Urothelium cell line (cell line): ENCODE measurements around the gene MRPL24.

Experiments
- DNase-seq: peaks from one replicate; pipeline ENCODE4 v3.0.0; 2011; ENCODE audit warnings: low spot score, mixed read lengths
- FAIRE-seq: peaks from 2 replicates; lab custom pipeline; 2011; peaks lifted over from hg19 to GRCh38; lab: Jason Lieb, UNC

Gene MRPL24

GRCh38 chr1:156714830-156715229, 26.1 kb downstream of the MRPL24 start:
- DNase-seq = no peak
- FAIRE-seq = no peak

GRCh38 chr1:156712626-156713025, 28.3 kb downstream of the MRPL24 start:
- DNase-seq (no peak), FAIRE-seq (no peak)

DNA sequence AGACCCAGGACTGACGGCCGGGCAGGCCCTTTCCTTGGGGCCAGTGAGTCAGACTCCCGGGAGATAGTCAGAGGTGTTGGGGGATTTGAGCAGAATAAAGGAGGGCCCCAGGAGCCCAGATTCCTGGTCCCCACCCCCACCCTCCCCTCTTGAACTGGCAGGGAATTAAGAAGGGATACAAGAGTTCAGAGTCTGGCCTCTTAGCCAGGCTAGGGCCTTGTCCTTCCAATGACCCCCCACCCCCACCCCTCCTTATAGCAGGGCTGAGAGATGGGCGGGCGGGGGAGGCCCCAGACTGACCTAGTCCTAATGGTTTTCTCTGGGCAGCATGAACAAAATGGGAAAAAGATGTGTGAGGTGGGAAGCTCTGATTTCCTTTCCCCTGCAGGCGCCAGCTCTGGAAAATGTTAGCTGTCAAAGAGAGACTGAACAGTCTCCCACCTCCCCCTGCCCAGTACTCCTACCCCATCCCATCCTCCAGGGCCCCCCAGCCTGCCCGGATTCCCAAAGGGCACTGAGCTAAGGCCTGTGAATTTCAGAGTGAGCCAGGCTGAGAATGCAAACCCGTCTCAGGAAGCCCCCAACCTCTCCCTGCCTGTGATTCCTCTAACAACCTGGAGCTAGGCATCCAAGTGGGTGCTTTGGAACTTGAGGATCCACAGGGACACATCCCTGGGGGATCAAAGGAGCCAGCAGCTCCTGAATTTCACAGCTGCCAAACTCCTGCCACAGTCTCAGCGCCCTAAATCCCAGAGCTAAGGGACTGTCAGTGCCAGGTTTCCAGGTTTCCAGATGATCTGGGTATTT, 29.7 kb downstream of the MRPL24 start:
- DNase-seq = no peak
- no peak for FAIRE-seq

DNA sequence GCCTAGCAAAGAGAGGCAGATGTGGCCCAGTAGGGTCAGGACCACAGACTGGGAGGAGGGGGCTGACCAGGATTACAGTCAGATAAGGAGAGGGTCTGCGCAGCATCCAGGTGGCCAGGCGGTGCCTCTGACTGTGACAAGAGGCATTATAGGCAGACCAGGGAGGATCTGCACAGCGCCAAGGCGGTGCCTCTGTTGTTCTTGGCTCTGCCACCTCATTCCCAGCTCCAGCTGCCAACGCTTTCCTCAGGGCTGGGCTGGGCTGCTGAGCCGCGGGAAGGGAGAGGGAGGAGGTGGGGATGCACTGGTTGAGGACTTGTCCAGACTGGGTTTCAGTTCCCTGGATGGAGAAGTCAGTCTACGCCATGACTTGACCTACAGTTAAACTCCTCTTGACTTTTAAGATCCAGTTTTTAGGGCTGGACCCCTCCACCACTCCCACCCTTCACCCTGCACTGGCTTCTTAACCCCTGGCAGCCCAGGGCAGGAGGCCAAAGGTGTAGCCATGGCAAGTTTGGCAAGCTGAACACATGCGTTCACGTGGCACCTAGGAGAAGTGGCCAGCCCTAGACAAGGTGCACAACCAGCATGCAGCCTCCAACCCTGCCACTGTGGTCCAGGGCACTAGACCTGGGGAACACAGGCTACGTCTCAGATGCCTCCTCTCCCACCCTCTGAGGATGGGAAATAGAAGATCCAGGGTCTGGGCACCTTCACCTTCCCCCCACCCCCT, 31.0 kb downstream of the MRPL24 start:
- FAIRE-seq = no peak

GRCh38 chr1:156709031-156709430, 31.9 kb downstream of the MRPL24 start:
- no peak for DNase-seq
- FAIRE-seq = no peak

More for the DNA sequence above, 31.0 kb downstream of the MRPL24 start:
- peak; percentile 63 for DNase-seq

- FAIRE-seq (no peak), DNase-seq (no peak)
These were observed 32.6 kb downstream of the MRPL24 start for GRCh38 chr1:156708218-156708661.

DNA sequence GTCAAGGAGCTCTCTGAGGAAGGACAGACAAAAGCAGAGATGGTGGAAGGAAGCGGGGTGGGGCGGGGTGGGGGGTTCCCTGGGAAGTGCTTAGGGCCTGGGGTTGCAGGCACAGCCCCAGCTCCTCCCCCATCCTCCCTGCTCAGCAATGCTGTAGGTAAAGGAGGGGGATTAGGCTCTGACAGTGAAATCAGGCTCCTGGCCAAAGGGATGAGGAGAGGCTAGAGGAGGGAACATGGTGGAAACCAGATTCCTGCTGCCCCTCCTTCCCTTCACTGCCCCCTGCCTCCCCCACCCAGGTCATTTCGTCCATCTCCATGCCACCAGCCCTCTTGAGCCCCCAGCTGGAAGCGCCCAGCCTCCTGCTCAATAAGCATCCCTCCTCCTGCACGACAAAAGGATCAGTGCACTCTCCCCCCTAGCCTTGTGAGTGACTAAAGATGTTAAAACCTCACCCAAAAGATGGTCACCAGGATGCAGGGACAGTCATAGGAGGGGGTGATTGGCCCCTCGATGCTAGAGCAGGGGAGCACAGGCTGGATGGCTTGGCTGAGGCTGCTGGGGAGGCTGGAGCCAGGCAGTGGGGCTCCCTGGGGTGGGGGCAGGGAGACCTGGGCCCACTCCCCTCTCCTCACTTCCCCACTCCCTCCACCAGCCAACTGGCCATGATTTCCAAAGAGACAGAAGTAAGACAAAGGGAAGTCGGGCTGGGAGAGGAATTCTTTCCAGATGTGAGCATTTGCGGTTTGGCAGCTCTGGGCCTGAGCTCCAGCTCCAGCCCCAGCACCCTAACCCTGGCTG, 33.3 kb downstream of the MRPL24 start:
- FAIRE-seq (peak; percentile 48), DNase-seq (no peak)

- DNase-seq (no peak), FAIRE-seq (no peak)
These were observed 34.1 kb downstream of the MRPL24 start for GRCh38 chr1:156706657-156707416.

GRCh38 chr1:156705918-156706656, 34.8 kb downstream of the MRPL24 start:
- FAIRE-seq (no peak), DNase-seq (peak; percentile 64)

GRCh38 chr1:156705321-156705917, 35.5 kb downstream of the MRPL24 start, which contains the start of gene CRABP2:
Gene CRABP2, minus strand, starts transcription at chr1:156705583. Its CDS starts 137 bp downstream, at chr1:156705446.
- no peak for DNase-seq

GRCh38 chr1:156704930-156705320, 36.0 kb downstream of the MRPL24 start:
- no peak for FAIRE-seq
- DNase-seq = peak; percentile 85

More at GRCh38 chr1:156705321-156705917, 35.5 kb downstream of the MRPL24 start, which contains the start of gene CRABP2:
- no peak for FAIRE-seq

DNA sequence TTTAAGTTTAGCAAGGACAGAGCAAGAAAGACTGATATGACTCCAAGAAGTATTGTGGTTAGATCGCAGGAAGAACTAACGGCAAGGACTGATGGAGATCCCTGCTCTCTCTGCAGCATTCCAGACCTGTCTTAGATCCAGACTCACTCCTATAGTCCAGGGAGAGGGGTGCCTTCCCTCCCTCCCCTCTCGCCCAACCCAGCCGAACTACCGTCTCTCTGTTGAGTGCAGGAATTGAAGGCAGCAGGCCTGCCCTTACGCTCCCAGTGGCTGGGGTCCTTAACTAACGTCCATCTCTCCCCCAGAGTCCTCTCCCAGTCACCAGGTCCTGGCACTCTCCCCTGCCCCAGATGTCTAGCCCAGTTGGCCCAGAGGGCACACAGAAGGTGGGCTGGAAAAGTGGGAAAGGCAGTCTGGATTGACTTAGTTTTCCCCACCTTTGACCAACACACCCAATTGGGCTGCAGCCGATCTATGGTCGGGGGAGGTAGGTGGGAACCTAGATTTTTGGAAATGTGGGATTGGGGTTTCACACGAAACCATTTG, 36.6 kb downstream of the MRPL24 start:
- FAIRE-seq = peak; percentile 13
- no peak for DNase-seq

DNA sequence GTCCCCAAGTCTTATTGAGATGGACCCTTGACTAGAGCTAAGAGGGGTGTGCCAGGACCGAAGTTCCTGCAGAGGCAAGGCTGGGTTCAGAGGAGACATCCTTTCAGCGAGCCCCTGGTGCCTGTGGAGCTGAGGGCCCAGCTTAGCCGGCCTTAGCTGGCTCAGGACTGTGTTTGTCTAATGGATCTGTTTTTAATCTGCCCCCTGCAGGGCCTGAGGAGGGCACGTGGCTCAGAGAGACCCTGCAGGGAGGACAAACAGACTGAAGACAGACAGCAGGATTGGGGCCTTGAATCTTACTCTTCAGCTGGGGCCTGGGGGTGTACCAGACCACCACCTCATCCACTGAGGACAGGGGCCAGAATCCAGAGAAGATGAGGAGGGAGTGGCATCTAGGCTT, 37.1 kb downstream of the MRPL24 start:
- no peak for FAIRE-seq

GRCh38 chr1:156703336-156703735, 37.6 kb downstream of the MRPL24 start:
- FAIRE-seq (no peak), DNase-seq (no peak)

More for the DNA sequence above, 37.1 kb downstream of the MRPL24 start:
- DNase-seq = no peak

- DNase-seq = no peak
- no peak for FAIRE-seq
These were observed 40.0 kb downstream of the MRPL24 start for GRCh38 chr1:156700736-156701531.

DNA sequence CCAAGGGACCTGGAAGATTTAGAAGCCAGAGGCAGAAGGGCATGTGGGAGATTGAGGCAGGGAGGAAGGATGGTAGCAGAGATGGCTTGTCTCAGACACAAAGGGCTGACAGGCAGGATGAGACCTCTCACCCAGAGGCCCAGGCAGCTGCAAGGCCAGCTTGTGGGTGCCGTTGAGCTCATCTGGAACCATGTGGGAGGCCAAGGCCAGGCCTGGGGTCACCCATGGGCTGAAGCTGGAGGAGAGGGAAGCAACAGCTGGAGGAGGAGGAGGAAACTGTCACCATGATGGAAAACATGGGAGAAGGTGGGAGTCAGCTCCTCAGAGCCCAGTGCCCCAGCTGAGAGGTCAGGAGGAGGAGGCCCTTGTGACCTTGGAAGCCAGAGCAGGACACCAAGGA, 41.9 kb downstream of the MRPL24 start:
- no peak for DNase-seq
- no peak for FAIRE-seq

DNA sequence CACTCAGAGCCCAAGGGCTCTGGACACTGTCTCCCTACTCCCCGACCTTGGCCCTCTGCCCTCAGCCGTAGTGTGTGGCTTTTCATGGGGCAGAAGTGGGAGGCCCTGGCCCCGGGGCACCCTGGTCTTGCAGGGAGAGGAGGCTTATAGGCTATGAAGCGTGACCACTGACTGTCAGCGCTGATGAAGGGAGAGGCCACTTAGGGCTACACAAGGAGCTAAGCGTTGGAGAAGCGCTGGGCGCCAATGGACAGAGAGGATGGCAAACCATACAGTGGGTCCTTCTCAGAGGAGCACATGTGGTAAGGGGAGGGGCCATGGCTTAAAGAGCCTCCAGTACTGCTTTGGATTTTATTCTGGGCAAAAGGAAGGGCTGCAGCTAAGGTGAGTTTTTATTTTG, 43.4 kb downstream of the MRPL24 start:
- FAIRE-seq = no peak
- no peak for DNase-seq

DNA sequence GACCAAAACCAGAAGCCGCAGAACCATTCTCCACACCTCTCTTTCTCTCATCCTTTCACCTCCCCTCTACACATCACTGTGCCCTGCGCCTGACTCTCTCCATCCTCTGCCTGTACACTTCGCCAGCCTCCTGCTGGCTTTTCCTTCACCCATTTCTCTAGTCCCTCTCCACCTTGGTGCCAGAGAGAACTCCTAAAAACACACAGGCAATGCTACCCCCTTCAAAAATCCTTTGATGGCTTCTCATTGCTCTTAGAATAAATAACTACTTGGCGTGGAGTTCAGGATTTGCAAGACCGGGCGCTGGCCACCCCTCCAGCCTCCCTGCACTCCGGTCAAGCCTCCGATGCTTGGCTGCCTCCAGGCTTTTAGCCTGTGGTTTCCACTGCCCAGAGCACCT, 44.1 kb downstream of the MRPL24 start:
- FAIRE-seq = no peak
- no peak for DNase-seq
